Measurements from ENCODE around the gene CCS. TPM values are rescaled to one million over a fixed set of nuclear protein-coding genes. Genes with fewer than 3 reads are reported as not detected.

The CCS gene, protein sequence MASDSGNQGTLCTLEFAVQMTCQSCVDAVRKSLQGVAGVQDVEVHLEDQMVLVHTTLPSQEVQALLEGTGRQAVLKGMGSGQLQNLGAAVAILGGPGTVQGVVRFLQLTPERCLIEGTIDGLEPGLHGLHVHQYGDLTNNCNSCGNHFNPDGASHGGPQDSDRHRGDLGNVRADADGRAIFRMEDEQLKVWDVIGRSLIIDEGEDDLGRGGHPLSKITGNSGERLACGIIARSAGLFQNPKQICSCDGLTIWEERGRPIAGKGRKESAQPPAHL
- total RNA-seq (2022; extraction: Qiagen RNA extraction) = 23.6 to 30.6 TPM (median 27.5 TPM) in 5 replicates

DNA sequence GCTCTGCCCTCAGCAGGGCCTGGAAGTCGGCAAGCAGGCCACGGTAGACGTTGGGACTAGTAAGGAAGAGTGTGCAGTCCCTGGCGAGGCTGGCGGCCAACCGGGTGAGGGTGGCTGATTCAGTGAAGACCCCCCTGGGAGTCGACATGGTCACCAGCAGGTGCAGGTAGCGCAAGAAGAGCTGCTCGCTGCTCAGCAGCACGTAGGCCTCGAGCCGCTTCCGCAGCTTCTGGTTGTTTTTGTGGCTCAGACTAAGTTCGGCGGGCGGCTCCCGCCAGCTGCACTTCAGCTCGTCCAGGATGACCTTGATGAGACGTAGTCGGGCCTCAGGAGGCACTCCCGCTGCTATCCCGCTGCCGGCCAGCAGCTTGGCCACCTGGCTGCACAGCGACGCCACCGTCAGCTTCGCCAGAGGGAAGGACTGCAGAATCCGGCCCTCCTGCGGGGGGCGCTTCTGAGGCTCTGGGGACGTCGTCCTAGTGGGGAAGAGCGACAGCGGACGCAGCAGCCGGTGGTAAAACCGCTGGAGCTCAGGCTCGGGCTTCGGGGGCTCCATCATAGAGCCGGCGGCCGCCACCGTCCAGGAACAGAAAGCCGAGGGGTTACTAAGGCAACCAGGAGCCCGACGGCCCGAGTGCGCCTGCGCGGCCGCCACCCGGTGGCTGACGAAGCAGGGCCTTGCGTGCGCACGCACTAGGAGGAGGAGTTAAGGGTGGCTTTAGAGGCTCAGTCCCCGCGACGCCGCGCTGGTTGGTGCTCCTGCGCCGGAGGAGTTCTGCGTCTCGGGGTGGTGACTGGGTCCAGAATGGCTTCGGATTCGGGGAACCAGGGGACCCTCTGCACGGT is at the start of gene CCS, which contains the start of gene CCDC87:
Gene CCS, plus strand, starts transcription at position 729 of the 846 bp plus-strand sequence. Its CDS starts 77 bp downstream, at position 806.
Gene CCDC87, minus strand, starts transcription at position 607 of the 846 bp plus-strand sequence. Its CDS starts 48 bp downstream, at position 559.

GRCh38 chr11:66545701-66546367 is 47.2 kb upstream of the CCS start, which contains the start of gene ZDHHC24:
TSS of gene ZDHHC24 (minus strand) at chr11:66546048. CDS start at chr11:66546003, 45 bp downstream.

GRCh38 chr11:66546368-66546965 is 46.5 kb upstream of the CCS start, which contains the start of gene ACTN3:
TSS of gene ACTN3 (plus strand) at chr11:66546903. CDS start at chr11:66546938, 35 bp downstream.

DNA sequence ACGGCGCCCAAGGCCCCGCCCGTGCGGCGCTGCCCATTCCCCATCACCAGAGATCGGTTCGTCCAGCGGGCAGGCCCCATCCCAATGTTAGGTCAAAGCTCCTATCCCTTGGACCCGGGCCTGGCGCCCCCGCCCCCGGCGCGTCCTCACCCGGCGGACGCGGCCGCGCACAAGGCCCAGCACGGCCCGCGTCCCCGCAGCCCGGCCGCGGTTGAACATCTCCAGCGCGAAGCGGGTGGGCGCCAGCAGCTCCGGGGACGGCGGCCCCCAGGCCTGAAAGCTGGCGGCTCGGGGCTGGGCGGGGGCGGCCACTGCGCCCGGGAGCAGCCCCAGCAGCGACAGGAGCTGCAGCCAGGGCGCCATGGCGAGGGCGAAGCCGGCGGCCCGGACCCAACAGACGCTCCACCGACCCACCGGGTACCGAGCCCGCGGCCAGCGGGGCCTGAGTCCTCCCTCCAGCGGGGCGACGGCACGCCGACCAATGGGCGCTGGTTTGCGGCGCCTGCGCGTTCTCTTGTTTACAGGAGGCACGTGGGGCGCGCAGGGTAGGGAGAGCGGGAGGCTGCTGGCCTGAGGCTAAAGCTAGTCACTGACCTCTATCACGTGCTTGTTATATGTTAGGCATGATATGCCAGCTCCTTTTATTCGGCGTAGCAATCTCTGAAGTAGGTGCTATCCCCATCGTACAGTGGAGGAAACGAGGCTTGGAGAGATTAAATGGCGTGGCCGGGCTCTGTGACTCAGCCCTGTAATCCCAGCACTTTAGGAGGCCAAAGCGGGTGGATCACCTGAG is 24.7 kb upstream of the CCS start, which contains the start of gene CTSF:
Gene CTSF, minus strand, starts transcription at position 483 of the 793 bp plus-strand sequence. Its CDS starts 120 bp downstream, at position 363.

DNA sequence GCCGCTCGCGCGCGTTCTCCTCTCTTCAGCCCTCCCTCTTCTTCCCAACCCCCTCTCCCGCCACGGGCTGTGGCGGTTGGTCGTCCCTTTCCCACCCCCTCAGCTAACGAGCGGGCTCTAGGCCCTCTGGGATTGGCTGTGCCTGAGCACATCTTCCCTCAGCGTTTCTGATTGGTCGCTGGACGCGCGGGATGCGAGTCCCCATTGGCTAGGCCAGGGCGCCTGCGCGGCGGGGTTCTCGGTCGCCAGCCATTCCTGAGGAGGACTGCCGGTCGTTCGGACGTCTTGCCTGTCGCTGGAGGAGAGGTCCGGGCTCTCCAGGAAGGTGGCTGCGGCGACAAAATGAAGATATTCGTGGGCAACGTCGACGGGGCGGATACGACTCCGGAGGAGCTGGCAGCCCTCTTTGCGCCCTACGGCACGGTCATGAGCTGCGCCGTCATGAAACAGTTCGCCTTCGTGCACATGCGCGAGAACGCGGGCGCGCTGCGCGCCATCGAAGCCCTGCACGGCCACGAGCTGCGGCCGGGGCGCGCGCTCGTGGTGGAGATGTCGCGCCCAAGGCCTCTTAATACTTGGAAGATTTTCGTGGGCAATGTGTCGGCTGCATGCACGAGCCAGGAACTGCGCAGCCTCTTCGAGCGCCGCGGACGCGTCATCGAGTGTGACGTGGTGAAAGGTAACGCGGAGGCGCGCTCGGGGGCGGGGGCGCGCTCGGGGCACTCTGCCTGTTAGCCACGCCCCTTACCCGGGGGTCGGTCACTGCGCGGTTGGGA is 23.6 kb downstream of the CCS start, which contains the start of gene RBM14:
Gene RBM14, plus strand, starts transcription at position 252 of the 776 bp plus-strand sequence. Its CDS starts 91 bp downstream, at position 343.

DNA sequence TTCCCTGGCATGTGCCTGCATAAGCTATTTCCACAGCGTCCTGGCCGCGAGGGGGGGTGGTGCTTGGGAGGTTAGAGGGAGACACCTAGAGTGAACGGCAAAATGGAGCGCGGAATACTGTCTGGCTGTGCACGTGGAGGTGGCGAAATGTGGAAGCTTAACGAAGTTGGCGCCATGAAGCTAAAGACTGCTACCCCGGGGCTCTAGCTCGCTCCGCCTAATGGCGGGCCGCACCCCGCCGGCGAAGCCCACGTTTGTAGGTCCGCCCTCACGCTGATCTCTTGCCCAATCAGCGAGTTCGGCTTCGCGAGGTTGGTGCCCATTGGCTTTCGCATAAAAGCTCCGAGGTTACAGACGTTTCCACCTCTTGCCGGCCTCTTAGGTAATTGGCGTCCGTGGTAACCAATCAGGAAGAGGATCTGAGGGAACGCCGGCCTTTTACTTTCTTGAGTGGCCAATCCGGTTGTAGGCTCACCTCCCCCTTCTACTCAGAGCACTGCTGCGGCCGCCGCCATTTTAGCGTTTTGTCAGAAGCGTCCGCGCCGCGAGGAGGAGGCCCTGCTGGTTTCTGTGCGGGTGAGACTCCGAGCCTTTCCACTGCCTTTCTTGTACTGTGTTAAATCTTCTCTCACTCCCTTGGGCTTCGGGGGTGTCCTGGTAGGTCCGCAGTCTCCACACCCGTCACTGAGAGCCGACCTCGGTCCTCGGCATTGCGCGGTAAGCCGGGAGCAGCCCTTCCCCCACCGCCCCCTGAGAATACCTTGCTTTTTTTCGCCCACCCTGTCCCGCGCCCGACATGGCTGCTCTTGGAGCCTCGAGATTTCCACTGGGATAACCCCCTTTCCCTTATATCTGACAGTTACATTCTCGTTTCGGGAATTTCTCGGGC is 45.4 kb downstream of the CCS start, which contains the start of gene RBM4:
Gene RBM4, plus strand, starts transcription at position 527 of the 889 bp plus-strand sequence. CDS start 1,009 bp downstream, outside the sequence.

Other genes with a start within 250 kb of the CCS start
- gene BRMS1, start 248.1 kb upstream of the CCS start, total RNA-seq (2022; extraction: Qiagen RNA extraction) = 74.1 to 97.5 TPM (median 86.7 TPM) in 5 replicates
- 13.5 to 17.7 TPM (median 17.4 TPM) in 5 replicates for gene B4GAT1, start 245.6 kb upstream of the CCS start, total RNA-seq (2022; extraction: Qiagen RNA extraction)
- gene SLC29A2, start 221.4 kb upstream of the CCS start, total RNA-seq (2022; extraction: Qiagen RNA extraction) = 6.0 to 10.5 TPM (median 9.3 TPM) in 5 replicates
- not detected in 5 replicates for gene NPAS4, start 172.2 kb upstream of the CCS start, total RNA-seq (2022; extraction: Qiagen RNA extraction)
- 92.8 to 117 TPM (median 112 TPM) in 5 replicates for gene MRPL11, start 154.3 kb upstream of the CCS start, total RNA-seq (2022; extraction: Qiagen RNA extraction)
- 3.4 to 5.2 TPM (median 4.6 TPM) in 5 replicates for gene PELI3, start 126.3 kb upstream of the CCS start, total RNA-seq (2022; extraction: Qiagen RNA extraction)
- gene DPP3, start 112.8 kb upstream of the CCS start, total RNA-seq (2022; extraction: Qiagen RNA extraction) = 51.8 to 63.1 TPM (median 54.0 TPM) in 5 replicates
- gene BBS1, start 82.5 kb upstream of the CCS start, total RNA-seq (2022; extraction: Qiagen RNA extraction) = 8.9 to 10.5 TPM (median 9.4 TPM) in 5 replicates
- gene ZDHHC24, start 47.1 kb upstream of the CCS start, total RNA-seq (2022; extraction: Qiagen RNA extraction) = 7.0 to 14.5 TPM (median 13.6 TPM) in 5 replicates
- 0.02 to 0.10 TPM (median 0.09 TPM) in 4 of 5 replicates, not detected in the other for gene ACTN3, start 46.3 kb upstream of the CCS start, total RNA-seq (2022; extraction: Qiagen RNA extraction)
- 31.7 to 39.8 TPM (median 33.7 TPM) in 5 replicates for gene CTSF, start 24.6 kb upstream of the CCS start, total RNA-seq (2022; extraction: Qiagen RNA extraction)
- gene CCDC87, start 122 bp upstream of the CCS start, total RNA-seq (2022; extraction: Qiagen RNA extraction) = 0.34 to 0.58 TPM (median 0.49 TPM) in 5 replicates
- 57.5 to 80.4 TPM (median 64.7 TPM) in 5 replicates for gene RBM14, start 23.4 kb downstream of the CCS start, total RNA-seq (2022; extraction: Qiagen RNA extraction)
- gene RBM4, start 45.5 kb downstream of the CCS start, total RNA-seq (2022; extraction: Qiagen RNA extraction) = 127 to 149 TPM (median 132 TPM) in 5 replicates
- gene RBM4B, start 84.7 kb downstream of the CCS start, total RNA-seq (2022; extraction: Qiagen RNA extraction) = 17.2 to 20.5 TPM (median 19.0 TPM) in 5 replicates
- gene SPTBN2, start 136.0 kb downstream of the CCS start, total RNA-seq (2022; extraction: Qiagen RNA extraction) = 8.0 to 11.4 TPM (median 8.7 TPM) in 5 replicates

Measured in A549 treated with AZD2906 at 1 μM for 4 hours (cell line).